NCI-H345 treated with DMSO at 0.1 percent for 48 hours (cell line): Measurements from ENCODE around the gene ATP1A1.

ENCODE experiments used
- DNase-seq: peaks from one replicate; lab custom pipeline; 2025; ENCODE audit not compliant: unreplicated experiment; lab: John Stamatoyannopoulos, UW

The ATP1A1 gene

DNA sequence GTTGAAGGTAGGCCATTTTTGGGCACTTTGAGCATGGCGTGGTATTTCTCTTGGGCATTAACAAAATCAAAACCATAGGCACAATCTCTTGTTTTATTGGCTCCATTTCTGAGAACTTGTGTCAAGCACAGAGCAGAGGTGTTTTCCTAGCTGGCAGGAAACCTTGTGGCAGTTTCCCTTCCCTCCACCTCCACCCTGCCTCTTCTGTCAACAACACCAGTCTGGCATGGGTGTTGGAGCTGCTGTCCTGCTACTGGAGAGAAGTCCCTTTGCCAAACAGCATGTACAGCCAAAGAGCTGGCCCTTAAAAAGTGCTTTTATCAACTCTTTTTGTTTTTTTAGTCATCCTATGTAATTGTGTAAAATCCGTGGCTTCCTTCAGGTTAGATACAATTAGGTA is 16.0 kb downstream of the ATP1A1 start:
- no peak for DNase-seq

DNA sequence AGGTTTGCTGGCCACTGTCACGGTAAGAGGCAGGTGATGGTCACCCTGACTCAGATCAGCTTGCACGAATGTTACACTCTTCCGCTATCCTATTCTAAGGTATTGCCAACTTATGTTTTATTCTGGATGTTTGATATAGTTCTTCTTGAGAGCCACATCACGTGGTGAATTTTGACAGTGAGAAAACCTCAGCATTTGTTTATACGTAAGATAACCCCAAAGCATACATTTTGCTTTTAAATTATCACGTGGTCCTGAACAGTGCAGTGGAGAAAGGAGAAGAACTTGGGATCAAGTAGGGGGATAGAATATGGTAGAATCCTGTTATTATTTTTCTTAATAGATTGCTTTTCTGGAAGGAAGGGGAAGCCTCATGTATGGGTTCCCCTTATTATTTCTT is 16.6 kb downstream of the ATP1A1 start:
- no peak for DNase-seq

DNA sequence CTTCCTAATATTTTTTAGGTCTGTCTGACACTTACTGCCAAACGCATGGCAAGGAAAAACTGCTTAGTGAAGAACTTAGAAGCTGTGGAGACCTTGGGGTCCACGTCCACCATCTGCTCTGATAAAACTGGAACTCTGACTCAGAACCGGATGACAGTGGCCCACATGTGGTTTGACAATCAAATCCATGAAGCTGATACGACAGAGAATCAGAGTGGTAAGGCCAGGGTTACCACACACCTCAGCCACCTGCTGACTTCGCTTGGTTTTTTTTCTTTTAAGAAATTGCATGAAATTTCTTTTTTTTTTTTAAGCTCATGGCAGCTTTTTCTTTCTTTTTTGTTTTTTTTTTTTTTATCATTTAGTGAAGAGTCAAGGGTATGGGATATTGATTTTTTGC is 17.2 kb downstream of the ATP1A1 start:
- DNase-seq: no peak

DNA sequence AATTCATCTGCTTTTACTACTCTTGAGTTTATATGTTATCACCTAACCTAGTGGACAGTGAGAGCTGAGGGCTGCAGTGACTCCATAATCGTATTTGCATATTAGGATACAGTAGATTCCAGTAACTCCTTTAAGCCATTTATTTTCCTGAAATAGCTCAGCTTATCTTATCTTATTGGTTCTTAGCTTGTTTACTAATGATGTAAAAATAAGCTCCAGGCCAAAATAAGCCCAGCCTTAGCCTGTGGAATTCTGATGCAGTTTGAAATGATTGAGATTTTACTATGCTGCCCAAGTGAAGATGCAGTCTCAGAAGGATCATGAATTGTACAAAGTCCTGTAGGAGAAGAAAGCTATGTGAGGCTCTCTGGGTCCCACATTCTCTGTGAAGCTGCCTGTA is 18.1 kb downstream of the ATP1A1 start:
- no peak for DNase-seq

DNA sequence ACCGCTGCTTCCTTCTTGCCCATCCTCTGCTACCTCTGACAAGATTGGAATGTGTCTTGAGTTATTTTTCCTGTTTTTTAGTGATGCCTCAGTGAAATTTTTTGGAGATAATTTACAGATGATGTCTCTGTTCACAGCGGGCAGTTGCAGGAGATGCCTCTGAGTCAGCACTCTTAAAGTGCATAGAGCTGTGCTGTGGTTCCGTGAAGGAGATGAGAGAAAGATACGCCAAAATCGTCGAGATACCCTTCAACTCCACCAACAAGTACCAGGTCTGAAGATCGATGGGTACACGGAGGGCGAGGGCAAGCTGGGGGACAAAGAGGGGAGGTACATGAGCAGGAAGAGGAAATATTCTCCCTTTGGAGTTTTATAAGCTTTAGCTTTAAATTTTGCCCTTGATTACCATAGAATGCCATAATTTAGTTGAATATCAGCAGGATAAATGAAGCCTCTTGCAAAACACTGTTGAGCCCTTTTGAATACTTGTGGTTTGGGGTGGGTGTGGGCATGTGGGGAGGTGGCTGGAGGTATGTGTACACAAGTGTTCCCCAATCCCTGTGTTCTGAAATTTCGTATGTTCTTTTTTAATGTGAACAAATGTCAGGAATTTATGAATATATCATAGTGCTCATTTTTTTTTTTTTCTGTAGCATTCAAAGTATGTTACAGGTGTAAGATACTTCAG is 19.8 kb downstream of the ATP1A1 start:
- no peak for DNase-seq

DNA sequence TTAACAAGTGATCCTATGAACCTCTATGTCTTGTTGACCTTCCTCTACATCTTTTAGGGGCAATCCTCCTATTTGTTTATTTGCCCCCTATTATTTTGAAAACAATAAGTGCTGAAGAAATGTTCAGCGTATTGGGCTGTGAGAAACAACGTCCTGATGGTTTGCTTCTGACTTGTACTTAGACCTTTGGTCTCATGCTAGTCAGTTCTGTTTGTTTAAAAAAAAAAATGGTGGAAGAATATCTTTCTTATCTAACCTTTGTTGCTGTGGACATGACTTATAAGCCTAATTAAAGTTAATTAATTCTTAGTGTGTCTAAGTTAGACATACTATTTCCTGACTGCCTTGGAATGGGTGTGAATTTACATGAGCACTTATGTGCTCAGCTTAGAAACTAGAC is 20.7 kb downstream of the ATP1A1 start:
- DNase-seq: no peak

DNA sequence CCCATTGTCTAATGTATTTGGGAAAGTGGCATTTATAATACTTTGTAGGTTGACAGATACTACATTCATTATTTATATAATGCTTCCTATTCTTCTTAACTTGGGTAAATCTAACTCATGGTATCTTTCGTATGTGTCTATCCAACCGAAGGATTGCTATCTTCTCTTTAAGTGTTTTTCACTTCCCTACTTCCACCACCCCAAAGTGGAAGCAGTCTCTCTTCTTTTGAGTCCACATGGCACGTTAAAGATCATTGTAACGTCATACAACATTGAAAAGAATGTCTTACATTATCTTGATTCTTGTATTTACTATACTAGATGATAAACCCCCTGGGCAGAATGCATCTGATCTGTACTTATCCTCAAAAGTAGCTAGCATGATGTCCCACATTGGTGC is 21.2 kb downstream of the ATP1A1 start:
- no peak for DNase-seq

DNA sequence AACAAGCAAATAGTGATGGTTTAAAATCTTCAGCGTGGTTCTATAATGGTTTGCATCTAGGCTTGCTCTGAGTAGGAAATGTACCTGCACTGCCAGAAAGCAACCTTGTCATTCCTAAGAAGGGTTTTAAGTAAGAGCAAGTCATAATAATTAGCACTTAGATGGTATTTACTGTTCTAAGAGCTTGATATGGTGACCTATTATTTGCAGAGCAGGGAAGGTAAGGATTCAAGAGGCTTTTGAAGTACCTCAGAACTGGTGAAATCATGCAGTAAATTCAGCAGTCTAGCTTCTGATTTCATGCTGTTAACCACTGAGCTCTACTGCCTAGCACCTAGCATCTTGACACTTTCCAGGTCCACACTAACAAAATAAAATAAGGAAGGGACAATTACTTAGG is 23.7 kb downstream of the ATP1A1 start:
- no peak for DNase-seq

DNA sequence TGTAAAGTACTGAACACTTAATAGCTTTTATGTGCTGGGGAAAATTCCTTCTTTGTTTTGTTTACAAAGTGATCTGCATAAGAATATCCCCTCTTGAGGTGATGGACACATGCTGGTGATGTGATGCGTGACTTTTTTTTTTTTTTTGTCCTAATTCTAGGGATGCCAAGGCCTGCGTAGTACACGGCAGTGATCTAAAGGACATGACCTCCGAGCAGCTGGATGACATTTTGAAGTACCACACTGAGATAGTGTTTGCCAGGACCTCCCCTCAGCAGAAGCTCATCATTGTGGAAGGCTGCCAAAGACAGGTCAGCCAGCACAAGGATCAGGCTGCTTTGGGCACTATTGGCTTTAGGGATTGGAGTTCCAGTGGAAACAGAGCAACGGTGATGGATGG is 24.7 kb downstream of the ATP1A1 start:
- DNase-seq: no peak

DNA sequence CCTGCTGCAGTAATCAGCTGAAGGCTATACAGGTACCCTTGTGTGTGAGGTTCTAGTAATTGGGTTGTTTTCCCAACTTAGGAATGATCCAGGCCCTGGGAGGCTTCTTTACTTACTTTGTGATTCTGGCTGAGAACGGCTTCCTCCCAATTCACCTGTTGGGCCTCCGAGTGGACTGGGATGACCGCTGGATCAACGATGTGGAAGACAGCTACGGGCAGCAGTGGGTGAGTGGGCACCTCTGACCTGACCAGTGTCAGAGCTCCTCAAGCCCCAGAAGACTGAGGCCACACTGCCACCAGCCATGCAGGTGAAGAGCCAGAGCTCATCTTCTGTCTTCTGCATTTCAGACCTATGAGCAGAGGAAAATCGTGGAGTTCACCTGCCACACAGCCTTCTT is 27.7 kb downstream of the ATP1A1 start:
- DNase-seq: no peak

DNA sequence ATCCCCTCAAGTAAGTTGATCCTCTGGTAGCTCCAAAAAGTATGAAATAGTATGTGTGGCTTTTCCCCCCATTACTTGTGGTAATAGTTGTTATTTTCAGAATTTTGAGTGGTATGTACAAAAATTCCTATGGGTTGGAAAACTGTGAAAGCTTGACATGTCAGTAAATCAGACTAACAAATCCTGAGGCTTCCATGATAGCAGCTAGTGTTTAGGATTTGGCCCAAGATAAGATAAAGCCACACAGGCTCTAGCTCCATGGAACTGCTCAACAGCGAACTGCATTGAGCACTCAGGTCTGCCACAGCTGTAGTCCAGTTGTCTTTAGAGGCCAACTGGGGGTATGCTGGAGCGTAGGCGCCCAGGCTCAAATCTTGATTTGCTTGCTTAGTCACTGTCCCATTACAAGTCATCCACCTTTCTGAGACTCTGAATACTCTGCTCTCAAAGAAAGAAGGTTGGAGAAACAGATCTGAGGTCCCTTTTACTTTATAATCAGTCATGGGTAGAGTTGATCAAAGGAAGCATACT is 28.7 kb downstream of the ATP1A1 start:
- no peak for DNase-seq

DNA sequence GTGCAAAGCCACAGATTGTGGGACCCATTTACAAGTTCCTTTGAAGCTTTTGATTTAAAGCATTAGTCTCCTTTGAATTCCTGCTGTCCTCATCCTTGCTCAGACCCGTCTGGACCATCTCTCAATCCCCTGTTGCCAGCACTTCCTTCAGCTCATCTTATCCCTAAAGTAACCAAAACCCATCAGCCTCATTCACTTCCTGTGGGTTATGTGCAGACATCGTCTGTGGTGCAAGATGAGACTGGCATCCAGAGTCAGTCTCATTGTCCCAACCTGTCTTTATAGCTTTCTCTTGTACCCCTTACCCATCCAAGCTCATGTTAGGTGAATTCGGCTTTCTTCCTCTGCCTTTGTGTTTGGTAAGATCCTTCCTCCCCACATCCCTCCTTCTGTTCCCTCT is 29.3 kb downstream of the ATP1A1 start:
- DNase-seq: no peak

DNA sequence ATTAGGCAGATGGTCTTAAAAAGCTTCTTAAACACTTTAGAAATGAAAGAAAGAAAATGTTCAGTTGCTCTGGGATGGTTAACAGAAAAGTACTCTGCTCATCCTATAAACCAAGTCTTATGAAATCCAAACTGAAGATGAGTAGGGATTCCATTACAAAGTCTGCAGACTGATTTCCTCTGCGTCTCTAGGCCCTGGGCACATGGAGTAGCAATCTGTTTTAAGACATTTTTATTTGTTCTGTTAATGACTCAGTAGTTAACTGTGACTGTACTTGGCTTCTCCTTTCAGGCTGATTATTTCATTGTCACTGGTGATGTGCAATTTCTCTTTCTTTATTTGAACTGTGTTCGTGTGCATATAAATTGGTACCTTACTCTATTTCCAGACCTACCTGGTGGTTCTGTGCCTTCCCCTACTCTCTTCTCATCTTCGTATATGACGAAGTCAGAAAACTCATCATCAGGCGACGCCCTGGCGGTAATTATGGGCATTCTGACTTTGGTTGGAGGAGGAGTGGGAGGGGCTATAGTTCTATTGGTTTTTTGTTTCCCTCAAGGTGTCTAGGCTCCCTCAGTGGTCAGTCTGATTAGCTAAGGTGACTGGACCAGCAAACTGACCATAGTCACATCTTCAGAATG is 30.6 kb downstream of the ATP1A1 start:
- no peak for DNase-seq

DNA sequence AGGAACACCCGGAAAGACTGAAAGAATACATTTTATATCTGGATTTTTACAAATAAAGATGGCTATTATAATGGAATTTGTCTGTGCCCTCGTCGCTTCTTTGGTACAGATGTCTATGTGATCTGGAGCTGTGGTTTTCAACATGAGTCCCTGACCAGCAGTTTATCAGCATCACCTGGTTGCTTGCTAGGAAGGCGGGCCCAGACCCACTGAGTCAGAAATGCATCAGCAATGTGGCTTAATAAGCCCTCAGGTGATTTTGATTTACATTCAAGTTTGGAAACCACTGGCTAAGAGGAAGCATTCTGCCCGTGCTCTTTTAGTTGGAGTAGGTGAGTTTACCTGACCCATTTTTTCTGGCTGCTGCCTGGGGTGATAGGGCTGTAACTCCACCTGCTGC is 31.7 kb downstream of the ATP1A1 start:
- no peak for DNase-seq

DNA sequence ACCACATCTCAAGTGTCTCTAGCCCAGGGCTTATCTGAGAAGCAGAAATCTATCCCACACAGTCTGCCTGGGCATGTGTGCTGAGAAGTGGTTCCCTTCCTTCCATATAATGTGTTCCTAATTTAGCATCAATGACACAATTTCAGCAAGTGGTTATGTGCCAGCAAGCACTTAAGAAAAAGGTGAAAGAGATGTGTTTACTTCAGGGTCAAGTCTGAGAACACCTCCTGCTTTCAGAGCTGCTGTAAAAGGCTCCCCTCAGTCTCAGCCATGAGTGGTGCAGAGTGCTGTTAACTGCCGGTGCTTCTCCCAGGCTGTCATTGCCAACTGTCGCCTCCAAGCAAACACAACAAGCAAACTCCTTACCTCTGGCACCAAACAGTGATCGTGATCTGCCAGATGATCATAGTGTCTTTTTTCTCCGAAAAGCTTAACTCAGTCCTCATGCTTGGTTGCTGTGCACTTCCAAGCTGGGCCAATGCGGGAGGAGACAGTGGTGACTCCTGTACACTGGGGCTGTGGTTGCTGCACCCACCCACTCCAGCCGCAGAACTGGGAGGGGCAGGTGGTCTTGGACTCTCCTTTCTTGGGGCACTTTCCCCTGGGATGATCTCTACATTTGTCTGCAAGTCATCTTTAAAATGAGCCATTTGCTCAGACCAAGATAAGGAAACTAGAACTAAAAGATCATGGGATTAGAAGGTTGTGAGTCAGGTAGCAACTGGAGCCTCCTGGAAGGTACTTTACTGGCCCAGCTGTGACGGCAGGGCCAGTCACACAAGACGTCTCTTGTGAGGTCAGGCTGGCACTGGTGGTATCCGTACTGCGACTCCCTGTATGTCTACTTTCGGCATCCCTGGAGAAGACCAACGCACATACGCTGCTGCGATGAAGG is 32.4 kb downstream of the ATP1A1 start:
- no peak for DNase-seq

DNA sequence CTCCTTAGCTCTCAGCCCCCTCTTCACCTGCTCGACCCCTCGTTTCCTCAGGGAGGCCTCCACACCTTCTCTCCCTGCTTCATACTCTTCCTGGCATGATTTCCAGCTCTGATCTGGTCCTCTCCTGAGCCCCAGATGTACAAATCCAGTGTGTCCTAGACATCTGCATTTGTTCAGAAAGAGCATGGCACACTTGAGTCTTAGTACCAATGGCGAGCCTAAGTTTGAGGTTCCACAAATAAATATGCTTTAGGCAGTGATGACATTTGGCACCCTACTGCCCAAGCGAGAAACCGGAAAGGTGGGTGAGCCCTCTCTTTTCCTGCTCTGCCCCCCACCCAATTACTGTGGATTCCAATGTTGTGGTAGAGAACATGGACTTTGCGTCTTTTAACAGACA is 34.0 kb downstream of the ATP1A1 start:
- DNase-seq: no peak

DNA sequence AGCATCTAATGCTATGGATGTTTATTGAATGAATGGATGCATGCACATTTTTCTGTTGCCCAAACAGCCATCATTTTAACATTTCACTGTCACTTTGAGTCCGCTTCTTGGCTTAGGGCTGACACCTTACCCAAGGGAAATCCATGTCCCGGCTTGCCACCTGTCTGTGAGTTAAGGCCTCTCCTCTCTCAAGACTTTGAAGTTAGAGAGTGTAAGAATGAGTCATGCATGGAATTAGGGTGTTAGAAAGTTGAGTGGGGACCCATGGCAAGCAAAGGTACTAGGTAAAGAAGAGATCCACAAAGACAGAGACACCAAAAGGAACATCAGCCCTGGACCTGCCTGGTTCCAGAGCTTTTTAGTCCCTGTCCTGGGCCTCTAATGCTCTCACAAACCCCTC is 35.1 kb downstream of the ATP1A1 start:
- no peak for DNase-seq

DNA sequence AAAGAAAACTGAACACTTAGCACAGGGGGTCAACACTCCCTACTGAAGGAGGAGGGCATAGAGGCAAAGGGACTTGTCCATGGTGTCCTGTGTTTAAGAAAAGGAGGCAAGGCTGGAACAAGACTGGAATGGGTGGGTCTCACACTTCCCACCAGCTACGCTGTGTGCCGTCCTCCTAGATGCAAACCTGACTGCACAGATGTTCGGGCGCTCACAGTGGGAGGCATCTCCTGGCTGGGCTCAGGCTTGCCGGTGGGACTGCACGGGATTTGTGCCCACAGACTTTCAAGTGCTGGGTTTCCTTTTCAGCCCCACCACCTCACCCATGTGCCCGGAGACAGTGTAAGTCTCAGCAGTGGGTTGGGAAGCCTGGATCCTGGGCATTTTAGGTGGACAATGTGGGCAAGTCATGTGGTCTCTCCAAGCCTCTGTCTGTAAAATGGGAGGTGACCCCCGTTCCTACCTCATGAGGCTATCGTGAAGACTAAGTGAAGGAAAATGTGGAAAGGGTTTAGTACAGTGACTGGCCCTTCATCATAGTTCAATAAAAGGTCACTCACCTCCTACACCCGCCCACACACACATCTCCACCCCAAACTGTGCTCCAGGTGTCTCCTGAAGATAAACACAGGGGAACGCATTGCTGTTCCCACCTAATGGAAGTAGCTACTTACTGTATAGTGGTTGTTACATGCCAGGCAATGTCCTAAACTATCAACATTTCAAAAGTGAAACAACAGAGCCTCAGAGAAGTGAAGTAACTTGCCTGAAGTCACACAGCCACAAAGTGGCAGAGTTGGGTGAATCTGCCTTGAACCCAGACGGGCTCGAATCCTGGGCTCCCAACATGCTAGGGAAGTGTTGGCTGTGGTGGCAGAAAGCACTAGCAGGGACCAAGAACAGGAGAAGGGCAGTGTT is 36.0 kb downstream of the ATP1A1 start:
- DNase-seq: no peak

DNA sequence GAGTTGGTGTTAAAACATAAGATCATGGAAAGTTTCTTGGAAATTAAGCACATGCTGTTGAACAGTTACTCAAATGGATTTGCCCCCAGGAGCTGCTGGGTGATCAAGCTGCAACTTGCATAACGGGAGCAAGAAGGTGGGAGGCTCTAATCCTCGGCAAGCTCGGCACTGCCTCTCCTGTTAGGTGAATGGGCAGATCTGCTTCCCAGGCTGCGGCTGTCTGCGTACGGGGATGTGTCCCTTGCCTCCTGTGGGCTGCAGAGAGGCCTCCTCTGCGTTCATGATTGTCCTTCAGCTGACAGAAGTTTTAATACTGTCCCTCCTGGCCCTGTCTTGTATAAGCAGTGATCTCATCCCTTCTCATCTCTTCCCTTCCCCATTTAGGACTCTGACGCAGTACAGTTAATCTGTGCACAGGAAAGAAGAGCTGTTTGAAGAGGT is 36.7 kb downstream of the ATP1A1 start:
- no peak for DNase-seq

DNA sequence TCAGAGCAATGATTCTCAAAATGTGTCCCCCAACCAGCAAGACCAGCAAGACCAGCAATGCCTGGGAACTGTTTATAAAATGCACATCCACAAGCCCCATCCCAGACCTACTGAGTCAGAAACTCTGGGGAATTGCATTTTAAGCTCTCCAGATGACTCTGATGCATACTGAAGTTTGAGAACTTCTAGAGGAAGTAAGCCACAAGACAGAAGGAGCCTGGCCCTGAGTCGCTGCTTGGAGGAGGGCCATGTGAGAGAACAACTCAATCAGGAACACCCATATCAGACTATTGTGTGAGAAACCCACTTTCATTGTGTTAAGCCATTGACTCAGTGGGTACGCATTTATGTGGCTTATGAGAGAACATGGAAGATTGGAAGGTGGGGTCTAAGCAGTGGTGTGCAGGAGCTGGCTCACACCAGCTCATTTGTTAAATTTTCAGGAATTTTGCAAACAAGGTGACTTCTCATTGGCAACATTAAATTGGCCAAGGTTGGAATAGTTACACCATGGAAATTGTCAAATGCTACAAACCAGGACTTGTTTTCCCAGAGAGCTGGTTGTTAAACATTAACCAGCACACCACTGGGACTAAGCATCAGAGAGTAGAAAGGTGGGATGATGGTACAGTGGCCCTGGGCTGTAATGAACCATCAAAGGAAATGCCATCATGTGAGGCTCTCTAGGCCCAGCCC is 38.9 kb downstream of the ATP1A1 start:
- no peak for DNase-seq
